Measurements from ENCODE around the gene GABRG3. TPM values are rescaled to one million over a fixed set of nuclear protein-coding genes. Genes with fewer than 3 reads are reported as not detected.
"Not testable (repeated sequence)": the region's sequence is repeated elsewhere in the genome, so short reads cannot be mapped to it uniquely, and the experiment has no call there.

GABRG3 gene
- total RNA-seq, 1 donor from 2014 or later = not detected

DNA sequence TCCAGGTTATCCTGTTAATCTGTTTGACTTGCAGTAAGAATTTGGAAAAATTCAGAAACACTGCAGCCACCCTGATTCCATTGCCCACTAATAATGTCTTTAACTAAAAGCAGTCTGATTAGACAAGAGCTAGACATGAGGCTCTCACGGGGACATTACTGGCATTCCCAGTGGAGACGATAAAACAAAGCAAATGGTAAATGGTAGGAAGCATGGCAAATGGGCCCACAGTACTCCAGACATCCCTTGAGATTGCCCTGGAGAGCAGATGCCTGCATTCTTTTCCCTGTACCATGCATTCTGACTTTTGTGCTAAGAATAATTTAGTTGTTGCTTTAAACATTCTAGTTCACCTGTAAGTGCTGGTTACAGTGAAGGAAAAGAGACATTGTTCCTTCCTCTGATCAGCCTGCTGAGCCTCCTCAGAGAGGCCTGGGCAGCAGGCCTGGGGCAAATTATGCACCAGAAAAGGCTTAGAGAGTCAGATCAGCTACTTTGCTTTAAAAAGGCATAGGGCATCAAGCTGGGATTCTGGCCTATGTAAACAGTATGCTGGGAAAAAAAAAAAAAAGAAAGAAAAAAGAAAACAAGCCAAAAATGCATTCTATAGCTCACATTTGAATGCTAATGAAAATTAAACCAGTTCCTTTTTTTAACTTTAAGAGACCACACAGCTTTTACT, 204.6 kb downstream of the GABRG3 start:
- intact Hi-C loops (cut with micrococcal nuclease) = no loop called here

DNA sequence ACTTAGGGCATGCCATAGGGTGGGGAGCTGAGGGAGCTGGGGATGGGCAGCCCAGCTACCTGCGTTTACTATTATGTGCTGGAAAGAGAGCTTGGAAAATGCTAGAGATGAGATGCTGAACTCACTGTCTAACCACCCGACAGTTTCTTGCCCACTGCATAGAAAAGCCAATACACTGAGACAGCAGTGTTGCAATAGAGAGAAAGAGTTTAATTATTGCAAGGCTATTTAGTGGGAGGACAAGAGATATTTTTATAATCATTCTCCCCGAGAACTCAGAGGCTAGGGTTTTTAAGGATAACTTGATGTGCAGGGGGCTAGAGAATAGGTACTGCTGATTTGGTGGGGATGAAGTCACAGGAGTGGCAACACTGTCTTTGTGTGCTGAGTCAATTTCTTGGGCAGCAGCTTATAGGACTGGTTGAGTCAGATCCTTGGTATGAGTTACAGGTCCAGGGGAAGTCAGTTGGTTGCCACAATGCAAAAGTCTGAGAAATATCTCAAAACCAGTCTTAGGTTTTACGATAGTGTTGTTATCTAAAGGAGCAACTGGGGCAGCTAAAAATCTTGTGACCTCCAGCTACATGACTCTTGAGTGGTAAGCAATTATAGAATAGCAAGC, 205.9 kb downstream of the GABRG3 start:
- intact Hi-C loops (cut with micrococcal nuclease) = no loop called here

GRCh38 chr15:27179789-27180188, 208.8 kb downstream of the GABRG3 start:
- intact Hi-C loops (cut with micrococcal nuclease) = no loop called here

GRCh38 chr15:27182561-27183110, 211.7 kb downstream of the GABRG3 start:
- intact Hi-C loops (cut with micrococcal nuclease) = no loop called here

GRCh38 chr15:27183201-27183600, 212.2 kb downstream of the GABRG3 start:
- intact Hi-C loops (cut with micrococcal nuclease) = no loop called here

DNA sequence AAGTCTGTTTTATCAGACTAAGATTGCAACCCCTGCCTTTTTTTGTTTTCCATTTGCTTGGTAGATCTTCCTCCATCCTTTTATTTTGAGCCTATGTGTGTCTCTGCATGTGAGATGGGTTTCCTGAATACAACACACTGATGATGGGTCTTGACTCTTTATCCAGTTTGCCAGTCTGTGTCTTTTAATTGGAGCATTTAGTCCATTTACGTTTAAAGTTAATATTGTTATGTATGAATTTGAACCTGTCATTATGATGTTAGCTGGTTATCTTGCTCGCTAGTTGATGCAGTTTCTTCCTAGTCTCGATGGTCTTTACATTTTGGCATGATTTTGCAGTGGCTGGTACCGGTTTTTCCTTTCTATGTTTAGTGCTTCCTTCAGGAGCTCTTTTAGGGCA, 220.5 kb downstream of the GABRG3 start:
- intact Hi-C loops (cut with micrococcal nuclease) = not testable (repeated sequence)

DNA sequence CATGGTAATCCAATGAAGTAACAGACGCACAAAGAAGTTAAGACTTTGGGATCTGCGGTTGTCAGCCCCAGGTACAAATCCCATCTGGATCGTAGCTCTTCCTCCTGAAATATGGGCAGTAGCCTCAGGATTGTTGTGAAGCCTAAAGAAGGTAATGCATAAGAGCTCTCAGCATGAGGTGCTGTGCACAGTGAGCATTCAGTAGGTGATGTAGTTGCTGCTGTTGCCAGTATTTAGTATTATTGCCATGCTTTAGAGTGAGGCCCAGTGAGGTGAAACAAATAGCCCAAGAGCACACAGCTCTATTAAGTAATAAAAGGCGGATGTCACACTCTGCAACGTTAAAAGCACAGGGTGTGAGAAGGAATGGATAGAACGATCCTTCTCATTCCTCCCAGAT, 225.7 kb downstream of the GABRG3 start:
- intact Hi-C loops (cut with micrococcal nuclease) = no loop called here

- intact Hi-C loops (cut with micrococcal nuclease) = no loop called here
Observed at GRCh38 chr15:27201425-27201824, 230.4 kb downstream of the GABRG3 start.

DNA sequence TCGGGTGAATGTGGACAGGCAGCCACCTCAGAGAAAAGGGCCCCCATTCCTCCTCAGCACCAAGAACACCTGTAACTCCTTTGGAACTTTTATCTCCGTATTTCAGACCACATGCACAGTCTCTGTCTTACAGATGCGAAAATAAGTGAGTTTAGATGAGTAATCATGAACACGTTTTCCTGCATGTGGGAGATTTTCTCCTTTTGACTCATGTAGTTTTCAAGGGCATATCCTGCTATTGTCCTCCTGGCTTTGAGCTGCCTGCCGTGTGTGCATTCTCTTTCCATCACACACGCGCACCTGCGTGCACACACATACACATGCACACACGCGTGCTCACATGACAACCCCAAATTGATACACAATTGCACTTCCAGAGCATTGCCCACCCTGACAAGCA, 239.2 kb downstream of the GABRG3 start:
- intact Hi-C loops (cut with micrococcal nuclease) = no loop called here

- intact Hi-C loops (cut with micrococcal nuclease) = no loop called here
Observed at GRCh38 chr15:27214032-27214431, 243.1 kb downstream of the GABRG3 start.

DNA sequence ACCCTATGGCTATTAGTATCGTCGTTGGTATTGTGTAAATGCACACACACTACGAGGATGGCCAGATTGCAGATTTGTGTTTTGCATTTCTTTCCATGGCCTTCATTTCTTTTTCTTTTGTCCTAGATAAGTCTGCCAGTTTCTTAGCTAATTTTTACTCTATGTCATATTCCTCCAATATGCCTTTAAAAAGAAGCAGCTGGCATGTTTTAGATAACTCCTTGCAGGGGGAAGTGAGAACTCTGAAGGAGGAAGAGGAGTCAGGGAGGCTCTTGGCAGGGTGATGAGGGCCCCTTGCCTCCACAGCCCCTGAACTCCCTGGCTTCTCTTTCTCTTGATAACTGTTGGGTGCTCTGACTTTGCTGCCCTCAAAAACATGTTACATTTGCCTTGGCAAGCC, 244.0 kb downstream of the GABRG3 start:
- intact Hi-C loops (cut with micrococcal nuclease) = no loop called here

GRCh38 chr15:27218426-27218825, 247.4 kb downstream of the GABRG3 start:
- intact Hi-C loops (cut with micrococcal nuclease) = no loop called here

DNA sequence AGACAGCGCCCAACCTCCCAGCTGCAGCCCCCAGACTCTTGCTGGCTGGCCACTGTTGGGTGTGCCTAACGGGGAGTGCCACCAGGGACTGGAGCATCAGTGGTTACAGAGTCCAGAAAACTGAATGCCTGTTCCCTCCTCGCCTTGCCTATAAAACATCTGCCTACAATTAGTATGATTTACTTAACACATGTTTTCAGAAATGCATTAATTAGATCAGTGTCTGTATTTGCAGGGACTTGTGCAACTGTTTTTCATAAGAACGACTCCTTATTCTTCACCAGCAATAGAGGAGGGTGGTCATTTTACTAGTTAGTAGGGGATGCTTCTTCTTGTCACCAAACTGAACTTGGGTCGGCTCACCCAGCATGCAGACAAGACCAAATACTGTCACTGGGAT, 248.7 kb downstream of the GABRG3 start:
- intact Hi-C loops (cut with micrococcal nuclease) = no loop called here

- intact Hi-C loops (cut with micrococcal nuclease) = no loop called here
Observed at GRCh38 chr15:27220199-27220598, 249.2 kb downstream of the GABRG3 start.

DNA sequence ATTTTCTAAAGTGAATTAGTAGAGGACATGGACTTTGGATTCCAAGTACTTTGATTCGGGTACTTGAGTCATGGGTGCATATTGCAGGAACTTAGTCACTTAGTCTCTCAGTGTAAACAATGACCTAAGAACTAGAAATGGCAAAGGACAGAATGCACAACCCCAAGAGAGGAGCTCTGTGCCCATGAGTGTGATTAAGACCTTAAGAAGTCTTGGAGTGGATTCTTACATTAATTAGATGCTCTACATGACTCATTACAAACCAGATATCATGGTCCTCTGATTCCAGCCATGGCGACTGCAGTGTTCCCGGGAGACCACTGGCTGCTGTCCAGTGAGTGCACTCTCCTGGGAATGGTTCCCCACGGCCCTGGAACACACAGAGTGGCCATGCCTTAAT, 251.5 kb downstream of the GABRG3 start:
- intact Hi-C loops (cut with micrococcal nuclease) = no loop called here

DNA sequence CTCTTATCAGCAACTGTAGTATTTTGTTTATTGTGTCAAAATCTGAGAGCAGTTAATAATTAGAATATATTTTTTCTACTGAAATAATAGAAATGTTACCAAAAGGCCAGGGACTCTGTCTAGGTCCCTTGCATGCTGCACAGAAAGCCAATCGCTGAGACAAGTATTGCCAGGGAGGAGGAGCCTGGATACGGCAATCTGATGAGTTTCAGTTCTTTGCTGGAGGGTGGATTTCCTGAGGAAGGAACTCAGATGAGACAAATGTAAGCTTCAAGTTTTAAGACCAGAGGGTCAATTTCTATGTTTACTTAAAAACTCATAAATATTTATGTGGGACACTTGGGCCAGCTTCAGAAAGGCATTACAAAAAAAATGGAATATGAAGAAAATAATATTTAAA, 252.2 kb downstream of the GABRG3 start:
- intact Hi-C loops (cut with micrococcal nuclease) = no loop called here

GRCh38 chr15:27231811-27232210, 260.8 kb downstream of the GABRG3 start:
- intact Hi-C loops (cut with micrococcal nuclease) = no loop called here

DNA sequence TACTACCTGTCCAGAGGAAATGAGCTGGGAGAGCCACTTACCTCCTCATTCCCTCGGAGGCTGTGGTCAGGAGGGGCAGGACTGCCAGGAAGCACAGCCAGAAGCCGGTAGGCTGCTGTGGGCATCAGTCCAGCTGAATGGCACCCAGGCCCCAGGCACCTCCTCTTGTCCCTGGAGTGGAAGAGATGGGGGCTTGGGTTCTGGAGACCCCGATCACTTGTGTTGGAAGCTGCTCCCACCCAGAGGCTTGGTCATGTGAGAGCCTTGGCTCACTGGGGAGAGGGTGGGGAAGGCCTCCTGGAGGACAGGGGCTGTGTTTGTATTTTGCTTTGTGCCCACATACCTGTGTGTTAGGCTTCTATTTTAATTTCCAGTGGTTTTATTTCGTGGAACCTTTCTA, 261.9 kb downstream of the GABRG3 start:
- intact Hi-C loops (cut with micrococcal nuclease) = no loop called here

- intact Hi-C loops (cut with micrococcal nuclease) = no loop called here
Observed at GRCh38 chr15:27234593-27234992, 263.6 kb downstream of the GABRG3 start.

- intact Hi-C loops (cut with micrococcal nuclease) = no loop called here
Observed at GRCh38 chr15:27235161-27235560, 264.2 kb downstream of the GABRG3 start.

GRCh38 chr15:27235681-27236080, 264.7 kb downstream of the GABRG3 start:
- intact Hi-C loops (cut with micrococcal nuclease) = no loop called here

GRCh38 chr15:27237319-27237939, 266.4 kb downstream of the GABRG3 start:
- intact Hi-C loops (cut with micrococcal nuclease) = no loop called here

GRCh38 chr15:27238209-27238608, 267.2 kb downstream of the GABRG3 start:
- intact Hi-C loops (cut with micrococcal nuclease) = no loop called here

All from T-helper 2 cell treated with Interferon-gamma antibody and Interleukin-4, amounts not matched to agents 100 ng/mL and 5 ng/mL, for 36 hours (primary cell).